GM20000 (cell line): ENCODE measurements around the gene RFC1.
"Not testable (repeated sequence)": the region's sequence is repeated elsewhere in the genome, so short reads cannot be mapped to it uniquely, and the experiment has no call there.

Experiments
- DNase-seq: peaks from one replicate; pipeline ENCODE4 v3.0.0; 2012; ENCODE audit warnings: low spot score
- TF ChIP-seq, protein P1 (sequence below): IDR thresholded peaks from 2 replicates; pipeline ENCODE4 v1.5.1; 2012; ENCODE audit warnings: mild to moderate bottlenecking, control low read depth; ENCODE audit errors: extremely low read depth, missing control alignments

Gene RFC1

DNA sequence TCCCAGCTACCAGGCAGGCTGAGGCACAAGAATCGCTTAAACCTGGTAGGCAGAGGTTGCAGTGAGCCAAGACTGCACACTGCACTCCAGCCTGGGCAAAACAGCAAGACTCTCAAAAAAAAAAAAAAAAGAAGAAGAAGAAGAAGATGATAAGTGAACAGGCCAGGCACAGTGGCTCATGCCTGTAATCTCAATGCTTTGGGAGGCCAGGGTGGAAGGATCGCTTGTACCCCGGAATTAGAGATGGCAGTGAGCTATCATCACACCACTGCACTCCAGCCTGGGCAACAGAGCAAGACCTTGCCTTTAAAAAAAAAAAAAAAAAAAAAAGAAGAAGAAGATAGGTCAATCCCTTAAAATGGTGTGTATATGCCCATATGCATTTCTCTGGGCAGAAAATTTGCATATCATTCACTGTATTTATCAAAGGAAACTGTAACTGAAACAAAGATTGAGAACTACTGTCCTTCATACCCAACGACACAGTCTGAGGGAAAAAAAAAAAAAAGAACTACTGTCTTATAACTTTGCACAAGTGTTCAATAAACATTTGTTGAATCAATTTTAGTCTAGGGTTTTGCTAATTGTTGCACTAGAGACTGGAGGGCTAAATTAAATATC, 2.3 kb downstream of the RFC1 start:
- TF ChIP-seq, protein P1, sequence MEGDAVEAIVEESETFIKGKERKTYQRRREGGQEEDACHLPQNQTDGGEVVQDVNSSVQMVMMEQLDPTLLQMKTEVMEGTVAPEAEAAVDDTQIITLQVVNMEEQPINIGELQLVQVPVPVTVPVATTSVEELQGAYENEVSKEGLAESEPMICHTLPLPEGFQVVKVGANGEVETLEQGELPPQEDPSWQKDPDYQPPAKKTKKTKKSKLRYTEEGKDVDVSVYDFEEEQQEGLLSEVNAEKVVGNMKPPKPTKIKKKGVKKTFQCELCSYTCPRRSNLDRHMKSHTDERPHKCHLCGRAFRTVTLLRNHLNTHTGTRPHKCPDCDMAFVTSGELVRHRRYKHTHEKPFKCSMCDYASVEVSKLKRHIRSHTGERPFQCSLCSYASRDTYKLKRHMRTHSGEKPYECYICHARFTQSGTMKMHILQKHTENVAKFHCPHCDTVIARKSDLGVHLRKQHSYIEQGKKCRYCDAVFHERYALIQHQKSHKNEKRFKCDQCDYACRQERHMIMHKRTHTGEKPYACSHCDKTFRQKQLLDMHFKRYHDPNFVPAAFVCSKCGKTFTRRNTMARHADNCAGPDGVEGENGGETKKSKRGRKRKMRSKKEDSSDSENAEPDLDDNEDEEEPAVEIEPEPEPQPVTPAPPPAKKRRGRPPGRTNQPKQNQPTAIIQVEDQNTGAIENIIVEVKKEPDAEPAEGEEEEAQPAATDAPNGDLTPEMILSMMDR: no peak
- DNase-seq: no peak

DNA sequence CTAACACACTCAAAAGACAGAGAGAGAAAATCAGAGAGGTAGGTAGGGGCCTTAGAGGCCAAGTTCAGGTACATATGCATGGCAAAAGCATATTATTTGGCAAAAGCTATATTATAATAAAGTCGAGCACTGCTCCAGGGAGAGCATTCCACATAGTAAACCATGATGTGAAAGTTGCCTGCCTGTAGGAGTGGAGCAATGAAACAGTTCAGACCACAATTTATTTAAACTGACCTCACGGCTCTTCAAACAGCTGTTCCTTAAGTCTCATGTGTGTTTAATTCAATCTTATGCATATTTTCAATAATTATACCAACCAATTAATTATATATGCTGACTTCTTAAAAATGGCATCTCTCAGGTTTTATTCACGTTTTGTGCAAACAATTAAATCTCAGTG, 3.3 kb downstream of the RFC1 start:
- no peak for DNase-seq
- TF ChIP-seq, protein P1: no peak

DNA sequence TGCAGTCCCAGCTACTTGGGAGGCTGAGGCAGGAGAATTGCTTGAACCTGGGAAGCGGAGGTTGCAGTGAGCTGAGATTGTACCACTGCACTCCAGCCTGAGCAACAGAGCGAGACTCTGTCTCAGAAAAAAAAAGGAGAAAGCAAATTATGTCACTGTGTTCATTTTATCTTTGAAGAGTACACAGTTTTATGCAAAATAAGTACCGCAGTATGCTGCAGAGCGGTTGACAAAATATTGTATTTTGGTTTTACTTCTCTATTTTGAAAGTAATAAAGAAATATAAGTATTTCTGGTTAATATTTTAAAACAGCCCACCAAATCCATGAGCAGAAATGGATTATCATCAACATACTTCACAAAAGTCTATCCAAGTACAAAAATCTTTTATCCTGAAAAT, 5.6 kb downstream of the RFC1 start:
- peak; percentile 25 for DNase-seq

DNA sequence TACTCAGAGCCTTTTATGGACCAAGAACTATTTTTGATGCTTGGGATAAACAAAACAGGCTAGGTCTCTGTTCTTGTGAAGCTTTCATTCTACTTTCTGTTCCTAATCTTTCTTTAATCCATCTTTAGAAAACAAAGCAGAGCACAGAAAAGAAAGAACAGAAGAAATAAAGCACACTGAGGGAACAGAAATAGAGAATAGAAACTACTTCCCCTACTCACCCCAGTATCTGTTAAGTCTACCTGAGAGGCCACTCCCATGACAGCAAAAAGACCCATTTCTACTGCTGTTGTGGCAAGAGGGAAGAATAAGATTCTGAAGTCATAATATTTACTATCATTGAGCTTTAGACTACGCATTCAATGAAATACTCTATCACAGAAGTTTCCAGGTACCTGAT, 9.2 kb downstream of the RFC1 start:
- TF ChIP-seq, protein P1: no peak
- DNase-seq: peak; percentile 58

DNA sequence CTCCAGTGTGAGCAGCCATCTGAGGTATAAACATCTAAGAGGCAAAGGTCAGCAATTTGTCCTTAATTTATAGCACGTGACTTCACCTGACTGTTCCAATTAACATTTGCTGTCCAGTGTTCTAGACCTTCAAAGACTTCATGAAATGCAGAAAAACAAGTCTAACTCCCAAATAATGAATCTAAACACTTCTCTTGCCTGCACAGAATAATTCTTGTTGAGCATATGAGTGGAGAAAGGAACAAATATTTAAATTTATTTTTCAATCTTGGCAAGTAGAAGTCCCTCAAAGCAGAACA, 12.0 kb downstream of the RFC1 start:
- no peak for DNase-seq
- TF ChIP-seq, protein P1: no peak

DNA sequence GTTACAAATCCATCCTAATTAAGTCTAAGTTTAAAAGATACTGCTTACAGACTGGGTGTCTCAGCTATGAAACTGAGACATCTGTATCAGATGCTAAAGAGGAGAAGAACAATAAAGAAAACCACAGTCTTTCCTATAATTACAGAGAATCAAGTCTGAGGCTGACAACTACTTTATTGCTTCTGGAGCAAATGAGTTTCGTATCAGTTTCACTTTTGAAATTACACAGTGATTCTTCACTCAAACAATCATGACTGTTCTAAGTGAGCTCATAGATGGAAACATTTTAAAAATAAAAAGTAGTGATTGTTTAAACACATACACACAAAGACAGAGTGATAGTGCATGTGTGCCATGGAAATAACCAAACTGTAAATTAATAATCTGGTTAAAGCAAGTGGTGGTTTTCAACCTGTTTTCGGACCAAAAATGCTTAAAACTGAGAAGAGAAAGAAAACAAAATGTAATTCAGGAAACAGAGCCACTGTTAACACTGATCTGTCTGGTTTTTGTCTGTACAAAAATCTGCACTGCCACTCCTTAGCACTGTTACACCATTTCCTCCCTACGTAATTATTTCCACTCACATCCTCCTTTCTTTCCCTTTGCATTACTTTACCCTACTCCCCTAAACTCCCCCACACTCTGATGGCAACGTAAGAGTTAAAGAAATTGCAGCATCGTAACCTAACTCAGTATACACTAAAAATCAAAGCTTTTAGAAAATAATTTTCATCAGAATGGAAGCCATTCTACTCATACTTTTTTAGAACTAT, 12.5 kb downstream of the RFC1 start:
- DNase-seq: peak; percentile 69
- TF ChIP-seq, protein P1: no peak

DNA sequence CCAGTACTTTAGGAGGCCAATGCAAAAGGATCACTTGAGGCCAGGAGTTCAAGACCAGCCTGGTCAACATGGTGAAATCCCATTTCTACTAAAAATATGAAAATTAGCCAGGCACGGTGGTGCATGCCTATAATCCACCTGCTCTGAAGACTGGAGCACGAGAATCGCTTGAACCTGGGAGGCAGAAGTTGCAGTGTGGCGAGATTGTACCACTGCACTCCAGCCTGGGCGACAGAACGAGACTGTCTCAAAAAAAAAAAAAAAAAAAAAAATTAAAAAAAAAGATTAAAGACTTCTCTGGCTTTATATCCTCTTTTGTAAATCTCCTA, 13.0 kb downstream of the RFC1 start:
- DNase-seq: not testable (repeated sequence)

DNA sequence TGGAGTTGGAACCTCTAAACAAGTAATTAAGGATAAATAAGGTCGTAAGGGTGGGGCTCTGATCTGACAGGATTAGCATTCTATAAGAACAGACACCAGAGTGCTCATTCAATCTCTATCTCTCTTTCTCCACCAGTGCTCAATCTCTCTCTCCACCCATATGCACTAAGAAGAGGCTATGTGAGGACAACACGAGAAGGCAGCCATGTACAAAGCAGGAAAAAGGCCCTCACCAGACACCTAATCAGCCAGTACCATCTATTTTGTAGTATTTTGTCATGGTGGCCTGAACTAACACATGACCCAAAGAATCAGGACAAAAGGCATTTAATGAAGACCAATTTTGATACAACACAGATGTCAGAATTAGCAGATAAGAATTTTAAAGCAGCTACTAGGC, 16.8 kb downstream of the RFC1 start:
- no peak for DNase-seq
- TF ChIP-seq, protein P1: no peak
